Measurements from ENCODE around the gene PEX14. TPM values are rescaled to one million over a fixed set of nuclear protein-coding genes. Genes with fewer than 3 reads are reported as not detected.

Gene PEX14
- total RNA-seq, 2 donors from 2014 or later = 19.5 to 29.3 TPM

DNA sequence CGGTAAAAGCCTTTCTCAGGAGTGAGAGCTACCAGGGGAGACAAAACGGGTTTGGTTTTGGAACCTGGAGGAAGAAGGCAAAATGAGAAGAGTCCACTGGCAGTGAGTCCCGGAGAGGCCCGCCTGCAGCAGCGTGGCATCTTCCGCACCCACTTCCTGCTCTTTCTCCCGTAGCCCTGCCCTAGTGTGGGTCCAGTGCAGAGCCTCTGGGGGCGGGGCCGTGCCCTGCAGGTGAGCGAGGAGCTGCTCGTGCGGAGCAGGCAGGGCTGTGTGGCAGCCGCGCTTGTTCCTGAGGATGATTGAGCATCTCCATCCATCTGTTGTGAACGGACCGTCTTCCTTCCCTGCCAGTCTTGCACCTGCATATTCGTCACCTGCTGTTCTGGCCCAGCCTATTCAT lies 66.5 kb downstream of the PEX14 start:
- H3K9me3 ChIP-seq = no peaks in the 10 kb centered on the region
- H3K27ac ChIP-seq = no peak overlapping the region
- no peaks in the 10 kb centered on the region for H3K27me3 ChIP-seq
- H3K36me3 ChIP-seq = no peaks in the 10 kb centered on the region
- TF ChIP-seq, protein P1, sequence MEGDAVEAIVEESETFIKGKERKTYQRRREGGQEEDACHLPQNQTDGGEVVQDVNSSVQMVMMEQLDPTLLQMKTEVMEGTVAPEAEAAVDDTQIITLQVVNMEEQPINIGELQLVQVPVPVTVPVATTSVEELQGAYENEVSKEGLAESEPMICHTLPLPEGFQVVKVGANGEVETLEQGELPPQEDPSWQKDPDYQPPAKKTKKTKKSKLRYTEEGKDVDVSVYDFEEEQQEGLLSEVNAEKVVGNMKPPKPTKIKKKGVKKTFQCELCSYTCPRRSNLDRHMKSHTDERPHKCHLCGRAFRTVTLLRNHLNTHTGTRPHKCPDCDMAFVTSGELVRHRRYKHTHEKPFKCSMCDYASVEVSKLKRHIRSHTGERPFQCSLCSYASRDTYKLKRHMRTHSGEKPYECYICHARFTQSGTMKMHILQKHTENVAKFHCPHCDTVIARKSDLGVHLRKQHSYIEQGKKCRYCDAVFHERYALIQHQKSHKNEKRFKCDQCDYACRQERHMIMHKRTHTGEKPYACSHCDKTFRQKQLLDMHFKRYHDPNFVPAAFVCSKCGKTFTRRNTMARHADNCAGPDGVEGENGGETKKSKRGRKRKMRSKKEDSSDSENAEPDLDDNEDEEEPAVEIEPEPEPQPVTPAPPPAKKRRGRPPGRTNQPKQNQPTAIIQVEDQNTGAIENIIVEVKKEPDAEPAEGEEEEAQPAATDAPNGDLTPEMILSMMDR (IDR thresholded peaks at IDR 0.05) = no peak
- H3K4me1 ChIP-seq = no peaks in the 10 kb centered on the region
- intact Hi-C loops (cut with DNase I) = no loop called here
- DNase-seq = no peak
- no peak overlapping the region for H3K4me3 ChIP-seq
- H3K9ac ChIP-seq (ENCODE audit: low read depth in 2 of 2, low read length in 2 of 2) = no peak overlapping the region

DNA sequence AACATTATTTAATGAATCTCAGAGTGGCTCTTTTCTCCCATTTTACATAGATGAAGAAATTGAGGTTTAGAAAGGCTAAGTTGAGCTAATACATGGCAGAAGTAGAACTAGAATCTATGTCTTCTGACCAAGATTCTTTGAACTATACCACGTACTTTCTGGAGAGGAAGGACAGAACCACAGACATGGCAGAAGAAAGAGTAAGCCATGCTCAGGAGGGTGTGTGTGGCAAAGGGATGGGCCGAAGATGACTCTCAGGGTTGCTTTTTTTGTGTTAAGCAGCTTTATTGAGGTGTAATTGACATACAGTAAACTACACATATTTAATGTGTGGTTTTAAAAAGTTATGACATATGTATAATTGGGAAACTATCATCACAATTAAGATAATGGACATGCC lies 69.5 kb downstream of the PEX14 start:
- Histone ChIP-seq H3K4me1 (no peaks in the 10 kb centered on the region), H3K9me3 (no peaks in the 10 kb centered on the region), H3K36me3 (no peaks in the 10 kb centered on the region), H3K9ac (ENCODE audit: low read depth in 2 of 2, low read length in 2 of 2) (no peak overlapping the region), H3K4me3 (no peak overlapping the region), H3K27me3 (no peaks in the 10 kb centered on the region), H3K27ac (no peak overlapping the region)
- intact Hi-C loops (cut with DNase I) = no loop called here
- DNase-seq = no peak
- TF ChIP-seq, protein P1 (IDR thresholded peaks at IDR 0.05) = no peak

DNA sequence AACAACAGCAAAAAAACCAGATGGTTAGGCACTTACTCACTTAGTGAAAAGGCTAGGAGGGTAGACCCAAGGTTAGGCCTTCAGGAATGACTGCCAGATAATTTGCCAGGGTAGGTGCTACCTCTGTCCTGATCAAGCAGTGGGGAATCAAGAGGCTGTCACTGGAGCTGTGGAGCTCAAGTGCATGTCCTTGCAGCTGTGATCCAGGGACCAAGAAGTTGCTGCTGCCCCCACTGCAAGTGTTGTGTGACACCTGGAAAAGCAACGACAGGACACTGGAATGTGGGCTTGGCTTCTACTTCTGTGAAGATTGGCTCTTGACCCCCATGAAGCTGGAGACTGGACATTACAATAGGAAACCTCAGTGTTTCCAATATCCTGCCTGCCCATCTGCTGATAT lies 72.1 kb downstream of the PEX14 start:
- intact Hi-C loops (cut with DNase I) = no loop called here
- H3K27ac ChIP-seq = no peak overlapping the region
- TF ChIP-seq, protein P1 (IDR thresholded peaks at IDR 0.05) = no peak

DNA sequence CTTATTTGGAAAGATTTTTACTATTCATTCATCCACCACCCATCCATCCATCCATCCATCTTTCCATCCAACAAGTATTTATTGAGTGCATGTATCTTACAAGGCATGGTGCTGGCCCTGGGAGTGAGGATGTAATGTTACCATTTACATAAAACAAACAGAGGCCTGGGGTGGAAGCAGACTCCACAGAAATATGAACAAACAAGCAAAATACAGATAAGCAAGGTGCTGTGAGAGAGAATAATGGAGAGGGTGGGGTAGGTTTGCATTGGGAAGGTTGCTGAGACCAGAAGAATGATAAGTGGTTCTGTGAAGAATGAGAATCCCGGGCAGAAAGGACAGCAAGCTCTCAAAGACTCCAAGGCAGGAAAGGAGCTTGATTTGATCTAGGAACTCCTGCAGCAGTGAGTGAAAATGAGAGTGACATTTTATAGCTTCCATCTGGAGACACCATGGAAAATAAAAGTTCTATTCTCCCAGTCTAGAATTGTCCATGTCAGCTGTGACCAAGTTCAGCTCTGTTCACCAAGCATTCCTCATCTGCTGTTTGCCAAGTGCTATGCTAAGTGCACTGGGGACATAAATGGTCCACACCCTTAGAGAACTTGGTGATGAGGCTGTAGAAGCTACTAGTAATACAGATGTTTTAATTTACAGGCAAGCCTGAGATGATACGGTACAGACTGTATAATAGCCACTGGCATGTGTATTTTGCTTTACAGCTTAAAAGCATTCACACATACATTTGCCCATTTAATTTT lies 75.3 kb downstream of the PEX14 start:
- no peak for DNase-seq
- Histone ChIP-seq H3K9ac (ENCODE audit: low read depth in 2 of 2, low read length in 2 of 2) (no peak overlapping the region), H3K27ac (no peak overlapping the region), H3K4me1 (no peaks in the 10 kb centered on the region), H3K27me3 (no peaks in the 10 kb centered on the region), H3K36me3 (no peaks in the 10 kb centered on the region), H3K9me3 (no peaks in the 10 kb centered on the region), H3K4me3 (no peak overlapping the region)
- intact Hi-C loops (cut with DNase I) = no loop called here
- TF ChIP-seq, protein P1 (IDR thresholded peaks at IDR 0.05) = no peak

More for the DNA sequence above, 72.1 kb downstream of the PEX14 start:
- Histone ChIP-seq H3K36me3 (no peaks in the 10 kb centered on the region), H3K4me3 (no peak overlapping the region), H3K4me1 (no peaks in the 10 kb centered on the region), H3K9ac (ENCODE audit: low read depth in 2 of 2, low read length in 2 of 2) (no peak overlapping the region), H3K27me3 (no peaks in the 10 kb centered on the region), H3K9me3 (no peaks in the 10 kb centered on the region)
- DNase-seq = no peak

- Histone ChIP-seq H3K4me1 (no peaks in the 10 kb centered on the region), H3K9me3 (no peaks in the 10 kb centered on the region), H3K27ac (no peak overlapping the region), H3K9ac (ENCODE audit: low read depth in 2 of 2, low read length in 2 of 2) (no peak overlapping the region), H3K36me3 (no peaks in the 10 kb centered on the region), H3K27me3 (no peaks in the 10 kb centered on the region), H3K4me3 (no peak overlapping the region)
- intact Hi-C loops (cut with DNase I) = no loop called here
- TF ChIP-seq, protein P1 (IDR thresholded peaks at IDR 0.05) = no peak
- DNase-seq = no peak
Observed at GRCh38 chr1:10553118-10553517, 78.4 kb downstream of the PEX14 start.

Measured in colonic mucosa (tissue), 4 donors.